ENCODE results near the gene ASAP3.
"Not testable (repeated sequence)": the region's sequence is repeated elsewhere in the genome, so short reads cannot be mapped to it uniquely, and the experiment has no call there.

The ASAP3 gene

GRCh38 chr1:23514111-23514679 lies 30.2 kb upstream of the ASAP3 start:
- no peak for DNase-seq

GRCh38 chr1:23509896-23510295 lies 25.9 kb upstream of the ASAP3 start:
- DNase-seq, result no peak

DNA sequence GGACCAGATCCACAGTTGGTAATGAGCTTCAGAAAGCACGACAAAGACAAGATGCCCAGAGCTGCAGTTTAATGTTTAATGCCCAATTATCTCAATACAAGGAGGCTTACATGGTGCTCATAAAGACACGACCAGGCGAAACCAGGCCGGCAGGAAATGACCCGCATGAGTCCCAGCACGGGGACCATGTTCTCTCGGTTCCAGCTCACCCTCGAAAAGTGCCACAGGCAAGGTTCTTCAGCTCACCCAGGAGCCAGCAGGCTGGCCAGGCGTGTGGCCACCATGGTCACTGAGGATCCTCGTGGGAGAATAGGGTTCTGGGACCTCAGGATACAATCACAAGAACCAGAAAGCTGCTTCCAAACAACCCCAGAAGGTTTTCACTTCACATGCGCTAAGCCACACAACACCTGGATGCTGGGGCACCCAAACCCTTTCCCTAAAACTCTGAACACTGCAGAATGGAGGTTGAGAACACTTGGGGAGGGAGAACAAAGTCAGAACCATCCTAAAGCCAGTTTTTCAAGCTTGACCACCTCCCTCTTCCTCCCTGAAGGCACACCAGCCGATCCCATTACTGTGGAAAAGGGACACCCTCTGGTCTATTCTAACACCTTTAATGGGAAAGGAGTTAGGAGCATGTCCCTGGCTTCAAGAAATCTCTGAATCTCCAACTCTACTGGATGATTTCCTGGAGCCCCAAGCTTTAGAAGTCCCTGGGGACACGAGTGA lies 22.6 kb upstream of the ASAP3 start:
- DNase-seq, result no peak

DNA sequence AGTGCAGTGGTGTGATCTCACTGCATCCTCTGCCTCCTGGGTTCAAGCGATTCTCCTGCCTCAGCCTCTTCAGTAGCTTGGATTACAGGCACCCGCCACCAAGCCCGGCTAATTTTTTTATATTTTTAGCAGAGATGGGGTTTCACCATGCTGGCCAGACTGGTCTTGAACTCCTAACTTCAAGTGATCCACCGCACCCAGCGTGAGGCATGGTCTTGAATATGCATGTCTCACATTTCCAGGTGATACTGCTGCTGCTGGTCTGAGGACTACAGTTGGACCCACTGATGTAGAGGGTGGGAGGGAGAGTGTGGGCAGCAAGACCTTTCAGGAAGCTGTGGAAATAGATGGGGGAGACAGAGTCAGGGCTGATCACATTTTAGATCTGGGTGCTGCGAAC lies 21.9 kb upstream of the ASAP3 start:
- no peak for DNase-seq

DNA sequence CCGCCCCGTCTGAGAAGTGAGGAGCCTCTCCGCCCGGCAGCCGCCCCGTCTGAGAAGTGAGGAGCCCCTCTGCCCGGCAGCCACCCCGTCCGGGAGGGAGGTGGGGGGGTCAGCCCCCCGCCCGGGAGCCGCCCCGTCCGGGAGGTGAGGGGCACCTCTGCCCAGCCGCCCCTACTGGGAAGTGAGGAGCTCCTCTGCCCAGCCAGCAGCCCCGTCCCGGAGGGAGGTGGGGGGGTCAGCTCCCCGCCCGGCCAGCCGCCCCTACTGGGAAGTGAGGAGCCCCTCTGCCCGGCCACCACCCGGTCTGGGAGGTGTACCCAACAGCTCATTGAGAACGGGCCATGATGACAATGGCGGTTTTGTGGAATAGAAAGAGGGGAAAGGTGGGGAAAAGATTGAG lies 20.2 kb upstream of the ASAP3 start:
- DNase-seq, result not testable (repeated sequence)

DNA sequence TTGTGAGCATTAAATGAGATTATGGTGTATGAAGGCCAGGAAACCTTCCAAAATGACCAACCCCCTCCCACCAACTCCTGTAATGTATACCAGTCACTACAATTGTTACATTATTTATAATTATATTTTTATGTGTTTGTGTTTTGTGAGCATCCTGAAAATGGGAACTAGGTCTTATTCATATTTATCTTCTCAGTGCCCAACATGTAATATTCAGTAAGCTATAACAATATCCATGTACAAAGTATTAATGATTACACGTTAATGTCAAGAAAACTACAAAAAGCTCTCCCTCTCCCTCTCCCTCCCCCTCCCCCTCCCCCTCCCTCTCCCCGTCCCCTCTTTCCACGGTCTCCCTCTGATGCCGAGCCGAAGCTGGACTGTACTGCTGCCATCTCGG lies 19.0 kb upstream of the ASAP3 start:
- no peak for DNase-seq

DNA sequence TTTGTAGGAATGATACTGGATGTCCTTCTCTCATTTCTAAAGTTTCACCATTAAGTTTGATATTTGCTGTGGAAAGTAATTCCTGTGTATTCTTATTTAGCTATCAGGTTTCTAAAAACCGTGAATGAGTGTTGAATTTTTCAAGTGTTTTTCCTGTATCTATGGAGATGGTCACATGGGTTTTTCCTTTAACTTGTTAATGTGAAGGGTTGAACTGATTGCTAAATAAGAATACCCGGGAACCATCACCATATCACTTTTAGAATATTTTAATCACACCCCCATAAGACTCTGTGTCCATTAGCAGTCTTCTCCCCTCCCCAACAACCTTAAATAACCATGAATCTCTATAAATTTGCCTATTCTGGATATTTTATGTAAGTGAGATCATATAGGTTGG lies 16.5 kb upstream of the ASAP3 start:
- DNase-seq, result no peak

- no peak for DNase-seq
Measured at GRCh38 chr1:23497777-23498439, 13.9 kb upstream of the ASAP3 start.

DNA sequence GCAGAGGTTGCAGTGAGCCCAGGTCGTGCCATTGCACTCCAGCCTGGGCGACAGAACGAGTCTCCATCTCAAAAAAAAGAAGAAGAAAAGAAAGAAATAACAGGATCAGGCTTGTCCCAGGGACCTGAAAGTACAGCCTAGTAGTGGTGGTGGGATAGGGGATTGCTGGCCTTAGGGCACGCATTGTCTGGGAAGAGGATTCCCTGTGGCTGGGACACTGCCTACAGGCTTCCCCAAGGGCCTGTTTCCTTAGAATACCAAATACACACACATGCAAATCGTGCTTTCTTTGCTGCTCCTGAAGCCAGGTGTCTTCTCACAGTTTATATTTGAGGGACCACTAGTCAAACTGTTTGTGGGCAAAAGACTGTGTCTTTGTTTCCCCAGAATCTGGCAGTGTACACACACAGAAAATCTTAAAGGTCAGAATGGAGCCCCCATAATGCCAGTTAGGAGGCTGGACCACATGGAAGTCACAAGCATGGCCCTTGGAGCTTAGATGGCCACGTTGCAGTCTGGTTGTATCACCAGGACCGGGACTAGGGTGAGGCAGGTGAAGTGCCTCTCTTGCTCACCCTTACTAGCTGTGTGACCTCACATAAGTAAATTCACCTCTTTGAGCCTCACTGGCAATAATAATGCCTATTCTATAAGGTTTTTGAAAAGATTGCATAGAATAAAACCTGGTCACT lies 12.7 kb upstream of the ASAP3 start:
- DNase-seq, result no peak

GRCh38 chr1:23494836-23495235 lies 10.9 kb upstream of the ASAP3 start:
- not testable (repeated sequence) for DNase-seq

GRCh38 chr1:23492776-23493175 lies 8.8 kb upstream of the ASAP3 start:
- DNase-seq, result not testable (repeated sequence)

DNA sequence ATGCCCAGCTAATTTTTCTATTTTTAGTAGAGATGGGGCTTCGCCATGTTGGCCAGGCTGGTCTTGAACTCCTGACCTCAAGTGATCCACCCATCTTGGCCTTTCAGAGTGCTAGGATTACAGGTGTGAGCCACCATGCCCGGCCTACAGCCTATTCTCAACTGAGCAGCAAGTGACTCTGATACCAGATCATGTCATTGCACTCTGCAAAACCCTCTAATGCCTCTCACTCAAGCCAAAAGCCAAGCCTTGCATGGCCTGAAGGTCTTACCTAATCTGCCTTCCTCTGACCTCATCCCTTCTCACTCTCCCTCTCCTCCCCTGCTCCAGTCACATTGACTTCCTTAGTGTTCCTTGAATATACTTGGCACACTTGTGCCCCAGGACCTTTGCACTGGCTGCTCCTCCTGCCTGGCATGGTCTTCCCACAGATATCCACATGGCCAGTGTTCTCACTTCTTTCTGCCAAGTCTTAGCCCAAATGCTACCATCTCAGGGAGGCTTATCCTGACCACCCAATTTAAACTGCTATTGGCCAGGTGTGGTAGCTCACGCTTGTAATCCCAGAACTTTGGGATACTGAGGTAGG lies 8.2 kb upstream of the ASAP3 start:
- no peak for DNase-seq

DNA sequence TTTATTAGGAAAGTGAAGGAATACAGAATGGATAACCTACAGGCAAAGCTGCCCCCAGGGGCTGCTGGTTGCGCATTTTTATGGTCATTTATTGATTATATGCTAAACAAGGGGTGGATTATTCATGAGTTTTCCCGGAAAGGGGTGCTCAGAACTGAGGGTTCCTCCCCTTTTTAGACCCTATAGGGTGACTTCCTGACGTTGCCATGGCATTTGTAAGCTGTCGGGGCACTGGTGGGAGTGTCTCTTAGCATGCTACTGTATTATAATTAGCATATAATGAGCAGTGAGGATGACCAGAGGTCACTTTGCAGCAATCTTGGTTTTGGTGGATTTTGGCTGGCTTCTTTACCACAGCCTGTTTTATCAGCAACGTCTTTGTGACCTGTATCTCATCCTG lies 5.9 kb upstream of the ASAP3 start:
- DNase-seq, result no peak

- no peak for DNase-seq
Measured at GRCh38 chr1:23485002-23485332, 988 bp upstream of the ASAP3 start.

DNA sequence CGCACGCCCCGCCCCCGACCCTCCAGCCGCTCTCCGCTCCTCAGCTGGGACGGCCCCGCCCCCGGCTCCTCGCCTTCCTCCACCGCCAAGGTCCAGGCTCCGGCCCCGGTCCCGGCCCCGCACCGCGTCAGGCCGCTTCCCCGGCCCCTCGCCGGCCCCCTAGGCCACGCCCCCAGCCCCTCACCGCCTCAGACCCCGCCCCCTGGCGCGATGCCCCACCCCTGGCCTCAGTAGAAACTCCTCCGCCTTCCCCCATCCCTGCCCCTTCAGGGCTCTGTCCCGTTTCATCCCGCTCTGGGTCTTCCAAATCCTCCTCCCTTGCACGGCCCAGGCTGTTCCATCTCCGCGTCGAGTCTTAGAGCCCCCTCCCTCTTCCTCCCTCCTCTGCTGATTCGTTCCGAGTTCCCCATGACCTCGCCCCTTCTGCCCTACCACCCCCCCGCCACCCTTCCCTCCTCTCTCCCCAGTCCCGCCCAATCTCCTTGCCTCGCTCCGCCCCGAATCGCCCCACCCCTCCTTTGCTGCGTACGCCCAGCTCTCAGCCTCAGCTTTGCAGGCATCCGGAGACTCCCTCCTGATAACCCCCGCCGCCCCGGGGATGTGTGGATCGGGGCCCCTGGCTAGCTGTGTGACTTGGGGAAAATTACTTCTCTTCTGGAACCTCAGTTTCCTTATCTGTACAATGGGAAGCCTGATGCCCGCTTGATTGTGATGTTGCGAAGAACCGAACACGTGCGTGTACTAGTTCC lies 448 bp upstream of the ASAP3 start:
- peak; percentile 82 for DNase-seq

GRCh38 chr1:23481904-23482303 lies 2.1 kb downstream of the ASAP3 start:
- DNase-seq, result no peak

DNA sequence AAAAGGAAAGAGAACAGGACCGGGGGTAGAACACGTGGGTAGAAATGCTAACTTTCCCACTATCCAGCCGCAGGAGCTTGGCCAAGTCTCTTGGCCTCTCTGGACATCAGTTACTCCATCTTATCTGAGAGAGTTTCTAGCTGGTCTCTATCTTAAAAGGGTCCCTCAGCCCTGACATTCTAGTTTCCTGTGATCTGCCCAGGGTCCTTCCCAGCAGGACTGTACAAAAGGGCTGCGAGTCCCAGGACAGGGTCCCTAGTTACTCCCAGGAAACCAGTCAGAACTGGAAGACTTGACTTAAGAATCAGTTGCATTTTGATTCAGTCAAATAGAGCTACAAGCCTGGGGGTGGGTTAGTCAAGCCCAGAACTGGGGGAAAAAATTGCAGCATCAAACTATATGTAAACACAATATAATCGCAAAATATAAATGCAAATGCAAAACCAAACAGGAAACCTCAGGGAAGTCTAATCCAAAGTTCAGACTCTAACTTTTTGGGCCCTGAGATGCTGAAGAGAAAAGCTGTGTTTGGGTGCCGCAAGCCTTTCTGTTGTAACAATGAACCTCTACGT lies 2.9 kb downstream of the ASAP3 start:
- DNase-seq, result no peak

DNA sequence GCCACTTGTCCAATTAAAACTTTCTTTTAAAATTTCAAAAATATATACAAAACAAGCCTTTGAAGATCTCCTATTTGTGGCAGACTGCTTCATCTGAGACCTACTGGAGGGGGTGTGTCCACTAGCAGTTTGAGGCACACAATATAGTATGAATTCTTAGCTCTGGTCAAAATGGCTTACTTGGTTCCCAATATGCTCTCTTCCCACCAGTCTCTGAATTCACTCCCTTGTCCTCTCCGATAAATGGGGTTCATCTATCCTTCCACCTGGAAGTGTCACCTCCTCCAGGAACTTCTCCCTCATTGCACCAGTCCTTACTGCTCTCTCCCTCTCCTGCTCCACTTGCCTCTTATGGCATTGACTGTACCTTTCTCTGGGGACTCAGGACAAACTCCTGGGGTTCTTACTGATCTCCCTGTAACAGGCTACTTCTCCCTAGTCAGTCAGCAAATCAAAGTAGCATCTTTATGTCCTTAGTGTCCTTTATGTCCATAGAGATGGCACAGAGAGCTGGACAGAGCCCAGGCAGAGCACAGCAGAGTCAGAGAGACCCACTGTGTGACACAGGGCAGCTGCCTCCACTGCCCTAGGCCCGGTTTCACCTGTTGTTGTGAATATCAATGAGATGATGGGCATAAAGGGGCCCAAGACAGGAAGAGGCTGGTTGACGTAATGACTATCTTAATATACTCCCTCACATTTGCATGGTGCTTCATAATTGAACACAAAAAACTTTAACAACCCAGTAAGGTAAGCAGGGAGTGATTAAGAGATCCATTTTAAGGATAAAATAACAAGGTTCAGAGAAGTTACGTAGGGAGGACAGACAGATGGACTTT lies 3.6 kb downstream of the ASAP3 start:
- DNase-seq, result no peak

DNA sequence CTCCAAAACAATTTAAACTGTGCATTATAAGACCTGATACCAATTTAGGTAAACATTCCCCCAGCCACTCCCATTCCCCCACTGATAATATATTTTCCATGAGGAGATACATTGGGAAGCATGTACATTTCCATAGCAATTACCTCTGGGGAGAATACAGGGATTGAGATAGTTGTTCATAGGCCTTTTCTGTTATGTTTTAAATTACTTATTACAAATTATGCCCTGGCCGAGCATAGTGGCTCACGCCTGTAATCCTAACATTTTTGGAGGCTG lies 4.4 kb downstream of the ASAP3 start:
- DNase-seq, result no peak

DNA sequence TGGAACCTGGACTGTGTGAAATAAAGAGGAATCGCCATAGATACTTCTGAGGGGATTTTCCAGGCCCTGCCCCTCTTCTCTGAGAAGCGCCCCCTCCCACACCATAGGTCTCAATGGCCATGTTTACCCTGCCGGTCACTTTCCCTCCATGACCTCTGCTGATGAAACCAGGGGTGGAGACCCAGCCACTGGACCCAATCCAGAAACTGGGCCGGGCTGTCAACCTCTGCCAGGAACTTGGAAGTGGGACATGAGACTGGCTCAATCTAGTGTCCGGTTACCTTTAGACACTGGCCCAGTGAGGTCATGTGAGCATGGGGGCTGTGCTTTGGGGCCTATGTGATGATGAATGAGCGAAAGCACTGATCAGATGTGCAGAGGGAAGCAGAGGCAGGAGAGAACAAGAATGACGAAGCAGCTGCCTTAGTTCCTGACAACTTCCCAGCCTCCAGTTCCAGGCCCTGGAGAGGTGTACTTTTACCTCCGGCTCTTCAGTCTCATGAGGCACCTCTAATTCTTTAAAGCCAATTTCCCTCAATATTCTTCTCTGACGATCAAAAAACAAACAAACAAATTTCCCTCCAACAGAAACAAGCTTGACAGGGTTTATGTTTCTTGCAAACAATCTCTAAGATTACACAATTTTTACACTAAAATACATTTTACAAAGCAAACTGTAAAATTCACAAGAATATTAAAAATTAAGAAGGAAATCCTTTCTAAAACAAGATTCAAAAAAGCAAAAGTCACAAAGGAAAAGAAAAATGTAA lies 4.9 kb downstream of the ASAP3 start:
- no peak for DNase-seq
